MM.1S (cell line): ENCODE data around the gene CEP85L.

ENCODE experiments used
- DNase-seq: peaks from one replicate; pipeline ENCODE4 v3.0.0-alpha.2; 2015
- H2AFZ ChIP-seq: fragments of 300-600 bp; sonication (generic); 2 replicates; pipeline ENCODE4 v1.6.0; 2016; ENCODE audit warnings: antibody characterized with exemption, low read length
- H3F3A ChIP-seq: fragments of 300-600 bp; sonication (generic); 2 replicates; pipeline ENCODE4 v1.6.1; 2016; ENCODE audit warnings: mild to moderate bottlenecking, antibody characterized with exemption, low read length, moderate library complexity, mixed read lengths; ENCODE audit not compliant: insufficient read depth
- H3K27ac ChIP-seq: fragments of 300-600 bp; sonication (generic); 2 replicates; pipeline ENCODE4 v1.5.1; 2016; ENCODE audit warnings: mild to moderate bottlenecking, low read length
- H3K27me3 ChIP-seq: fragments of 300-600 bp; sonication (generic); replicated peaks from 2 replicates; pipeline ENCODE4 v1.6.0; 2016; ENCODE audit warnings: low read length; ENCODE audit not compliant: insufficient read depth
- H3K36me3 ChIP-seq: fragments of 300-600 bp; sonication (generic); replicated peaks from 2 replicates; pipeline ENCODE4 v1.6.1; 2016; ENCODE audit warnings: mild to moderate bottlenecking, low read length, mixed read lengths; ENCODE audit not compliant: insufficient read depth
- H3K4me1 ChIP-seq: fragments of 300-600 bp; sonication (generic); 2 replicates; pipeline ENCODE4 v1.6.1; 2016; ENCODE audit warnings: low read length, mixed read lengths
- H3K4me2 ChIP-seq: fragments of 300-600 bp; sonication (generic); 2 replicates; pipeline ENCODE4 v1.6.0; 2016; ENCODE audit warnings: low read depth, low read length
- H3K4me3 ChIP-seq: fragments of 300-600 bp; sonication (generic); 2 replicates; pipeline ENCODE4 v1.5.1; 2016; ENCODE audit warnings: low read length, mixed read lengths
- H3K79me2 ChIP-seq: fragments of 300-600 bp; sonication (generic); 2 replicates; pipeline ENCODE4 v1.6.1; 2016; ENCODE audit warnings: mixed run types, low read length, mixed read lengths
- H3K9ac ChIP-seq: fragments of 300-600 bp; sonication (generic); 2 replicates; pipeline ENCODE4 v1.6.1; 2016; ENCODE audit warnings: low read length, mixed read lengths
- H3K9me2 ChIP-seq: fragments of 300-600 bp; sonication (generic); replicated peaks from 2 replicates; pipeline ENCODE4 v1.6.1; 2016; ENCODE audit warnings: mild to moderate bottlenecking, low read length, mixed read lengths; ENCODE audit not compliant: insufficient read depth
- H3K9me3 ChIP-seq: fragments of 300-600 bp; sonication (generic); replicated peaks from 2 replicates; pipeline ENCODE4 v1.6.1; 2016; ENCODE audit warnings: mild to moderate bottlenecking, low read length, mixed read lengths; ENCODE audit not compliant: insufficient read depth
- H4K20me1 ChIP-seq: fragments of 300-600 bp; sonication (generic); 2 replicates; pipeline ENCODE4 v1.6.1; 2016; ENCODE audit warnings: mild to moderate bottlenecking, low read length, moderate library complexity, mixed read lengths; ENCODE audit not compliant: insufficient read depth
- EZH2 ChIP-seq: fragments of 300-600 bp; sonication (generic); optimal IDR thresholded peaks from 2 replicates; pipeline ENCODE3; 2017; ENCODE audit warnings: low read depth, mild to moderate bottlenecking, antibody characterized with exemption, low read length, mixed read lengths
- EZH2phosphoT487 ChIP-seq: fragments of 300-600 bp; sonication (generic); IDR thresholded peaks from 2 replicates; pipeline ENCODE4 v1.6.1; 2018; ENCODE audit warnings: antibody characterized with exemption, low read length
- TF ChIP-seq, protein P1 (sequence below): fragments of 300-600 bp; sonication (generic); IDR thresholded peaks from 2 replicates; pipeline ENCODE4 v1.5.1; 2016; ENCODE audit warnings: antibody characterized with exemption, low read length, mixed read lengths

CEP85L gene

DNA sequence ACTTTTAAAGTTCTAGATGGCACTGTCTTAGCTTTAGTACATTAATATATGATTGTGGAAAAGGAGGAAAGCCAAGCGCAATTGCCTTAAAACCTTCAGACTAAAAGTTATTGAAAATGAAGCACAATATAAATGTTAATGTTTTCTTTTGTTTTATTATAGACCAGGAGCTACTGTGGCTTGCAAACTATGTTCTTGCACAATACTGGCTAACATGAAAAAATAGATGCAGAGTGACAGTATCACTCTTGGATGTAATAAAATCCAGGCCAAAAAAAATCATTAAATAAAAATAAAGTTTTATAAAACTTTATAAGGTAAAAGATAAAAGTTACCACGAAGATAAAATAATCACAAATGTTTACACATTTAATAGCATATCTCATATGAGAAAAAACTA is 121.6 kb downstream of the CEP85L start:
- H2AFZ ChIP-seq = no peak overlapping the region
- H3K36me3 ChIP-seq = no peaks in the 10 kb centered on the region
- no peaks in the 10 kb centered on the region for H3K9me3 ChIP-seq
- no peak overlapping the region for H3K27ac ChIP-seq
- no peaks in the 10 kb centered on the region for H3K9me2 ChIP-seq
- TF ChIP-seq EZH2 (no peak), EZH2phosphoT487 (no peak)
- TF ChIP-seq, protein P1, sequence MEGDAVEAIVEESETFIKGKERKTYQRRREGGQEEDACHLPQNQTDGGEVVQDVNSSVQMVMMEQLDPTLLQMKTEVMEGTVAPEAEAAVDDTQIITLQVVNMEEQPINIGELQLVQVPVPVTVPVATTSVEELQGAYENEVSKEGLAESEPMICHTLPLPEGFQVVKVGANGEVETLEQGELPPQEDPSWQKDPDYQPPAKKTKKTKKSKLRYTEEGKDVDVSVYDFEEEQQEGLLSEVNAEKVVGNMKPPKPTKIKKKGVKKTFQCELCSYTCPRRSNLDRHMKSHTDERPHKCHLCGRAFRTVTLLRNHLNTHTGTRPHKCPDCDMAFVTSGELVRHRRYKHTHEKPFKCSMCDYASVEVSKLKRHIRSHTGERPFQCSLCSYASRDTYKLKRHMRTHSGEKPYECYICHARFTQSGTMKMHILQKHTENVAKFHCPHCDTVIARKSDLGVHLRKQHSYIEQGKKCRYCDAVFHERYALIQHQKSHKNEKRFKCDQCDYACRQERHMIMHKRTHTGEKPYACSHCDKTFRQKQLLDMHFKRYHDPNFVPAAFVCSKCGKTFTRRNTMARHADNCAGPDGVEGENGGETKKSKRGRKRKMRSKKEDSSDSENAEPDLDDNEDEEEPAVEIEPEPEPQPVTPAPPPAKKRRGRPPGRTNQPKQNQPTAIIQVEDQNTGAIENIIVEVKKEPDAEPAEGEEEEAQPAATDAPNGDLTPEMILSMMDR = no peak
- no peaks in the 10 kb centered on the region for H4K20me1 ChIP-seq
- H3K27me3 ChIP-seq = no peaks in the 10 kb centered on the region
- no peak for DNase-seq
- no peaks in the 10 kb centered on the region for H3K4me1 ChIP-seq
- H3K4me2 ChIP-seq = no peak overlapping the region
- H3F3A ChIP-seq = no peaks in the 10 kb centered on the region
- H3K79me2 ChIP-seq = no peaks in the 10 kb centered on the region
- H3K9ac ChIP-seq = no peak overlapping the region
- no peak overlapping the region for H3K4me3 ChIP-seq

DNA sequence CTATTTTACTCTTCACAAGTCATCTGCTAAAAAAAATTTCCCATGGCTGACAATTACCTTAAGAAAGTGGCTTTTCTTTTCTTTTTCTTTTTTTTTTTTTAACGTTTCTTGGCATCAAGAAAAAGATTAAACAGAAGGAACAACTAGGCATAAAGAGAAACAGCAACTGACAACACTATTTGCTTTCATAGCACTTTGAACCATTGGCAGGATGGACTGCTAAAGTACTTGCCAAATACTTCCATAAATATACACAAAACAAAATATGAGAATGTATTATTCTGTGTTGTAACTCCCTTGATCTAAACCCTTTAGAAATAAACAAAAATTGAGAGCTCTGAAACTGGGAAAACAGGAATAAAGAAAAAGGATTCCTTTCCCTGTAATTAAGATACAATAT is 123.3 kb downstream of the CEP85L start:
- H3K4me2 ChIP-seq = no peak overlapping the region
- H3K4me1 ChIP-seq = no peaks in the 10 kb centered on the region
- no peaks in the 10 kb centered on the region for H3K9me2 ChIP-seq
- no peak for DNase-seq
- no peaks in the 10 kb centered on the region for H3K36me3 ChIP-seq
- H3K9ac ChIP-seq = no peak overlapping the region
- no peaks in the 10 kb centered on the region for H3K27me3 ChIP-seq
- H4K20me1 ChIP-seq = no peaks in the 10 kb centered on the region
- no peak overlapping the region for H2AFZ ChIP-seq
- H3K27ac ChIP-seq = no peak overlapping the region
- no peaks in the 10 kb centered on the region for H3K79me2 ChIP-seq
- H3K4me3 ChIP-seq = no peak overlapping the region
- no peaks in the 10 kb centered on the region for H3K9me3 ChIP-seq
- no peaks in the 10 kb centered on the region for H3F3A ChIP-seq
- no peak for TF ChIP-seq EZH2phosphoT487
- TF ChIP-seq EZH2 = no peak
- TF ChIP-seq, protein P1 = no peak

DNA sequence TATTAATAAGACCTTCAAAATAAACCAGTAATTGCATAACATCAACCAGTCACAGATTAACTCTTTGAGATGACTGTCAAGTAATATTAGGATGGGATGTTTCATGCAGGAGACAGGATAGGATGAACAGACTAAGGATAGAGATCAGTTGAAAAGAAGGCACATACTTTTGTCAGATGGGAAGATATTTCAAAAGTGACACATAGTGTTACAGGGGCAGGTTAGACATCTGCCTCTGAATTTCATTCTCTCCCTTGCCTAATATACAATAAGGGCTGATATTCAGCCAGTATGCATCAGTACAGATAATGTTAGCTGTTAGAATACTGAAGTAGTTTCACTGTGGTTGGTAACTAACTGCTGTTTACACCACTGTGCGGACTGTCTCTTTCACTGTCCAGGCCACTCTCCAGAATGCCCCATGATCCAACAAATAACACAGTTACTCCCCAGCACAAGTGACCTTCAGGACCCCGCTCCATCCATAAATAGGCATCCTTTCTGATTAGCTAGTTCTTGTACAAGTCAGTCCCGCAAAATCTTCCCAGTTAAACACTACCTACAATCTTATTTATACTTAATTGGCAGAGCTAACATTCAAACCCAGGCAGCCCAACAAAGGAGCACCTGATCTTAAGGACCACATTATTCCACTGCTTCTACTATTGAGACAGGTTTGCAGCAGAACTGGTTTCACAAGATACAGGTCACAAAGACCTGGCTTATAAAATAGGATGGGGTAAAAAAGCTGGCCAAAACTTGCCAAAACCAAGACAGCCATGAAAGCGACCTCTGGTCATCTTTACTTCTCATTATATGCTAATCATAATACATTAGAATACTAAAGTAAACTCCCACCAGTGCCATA is 125.2 kb downstream of the CEP85L start:
- Histone ChIP-seq H4K20me1 (no peaks in the 10 kb centered on the region), H3K4me2 (no peak overlapping the region)
- no peak for TF ChIP-seq EZH2phosphoT487
- no peak for TF ChIP-seq EZH2
- TF ChIP-seq, protein P1 = no peak

More for the DNA sequence above, 125.2 kb downstream of the CEP85L start:
- H3K36me3 ChIP-seq = no peaks in the 10 kb centered on the region
- H3F3A ChIP-seq = no peaks in the 10 kb centered on the region
- no peak overlapping the region for H2AFZ ChIP-seq
- no peaks in the 10 kb centered on the region for H3K4me1 ChIP-seq
- no peaks in the 10 kb centered on the region for H3K9me3 ChIP-seq
- H3K9me2 ChIP-seq = no peaks in the 10 kb centered on the region
- no peak for DNase-seq
- no peak overlapping the region for H3K9ac ChIP-seq
- no peak overlapping the region for H3K27ac ChIP-seq
- H3K4me3 ChIP-seq = no peak overlapping the region
- no peaks in the 10 kb centered on the region for H3K79me2 ChIP-seq
- no peaks in the 10 kb centered on the region for H3K27me3 ChIP-seq
